MG63 (cell line): ENCODE measurements around the gene ADAMTS18. TPM values are rescaled to one million over a fixed set of nuclear protein-coding genes. Genes with fewer than 3 reads are reported as not detected.

Experiments
- DNase-seq: peaks from one replicate; pipeline ENCODE4 v3.0.0-alpha.2; 2020
- H3K27me3 ChIP-seq: fragments of 250-450 bp; sonication (Bioruptor Pico); 2 replicates; pipeline ENCODE4 v1.5.1; 2020; ENCODE audit warnings: mild to moderate bottlenecking, moderate library complexity
- H3K36me3 ChIP-seq: fragments of 250-450 bp; sonication (Bioruptor Pico); 2 replicates; pipeline ENCODE4 v1.5.1; 2020; ENCODE audit warnings: mild to moderate bottlenecking, moderate library complexity
- H3K4me3 ChIP-seq: fragments of 250-450 bp; sonication (Bioruptor Pico); 2 replicates; pipeline ENCODE4 v1.5.1; 2020; ENCODE audit warnings: mild to moderate bottlenecking, moderate library complexity
- H3K9me3 ChIP-seq: fragments of 250-450 bp; sonication (Bioruptor Pico); 2 replicates; pipeline ENCODE4 v1.5.1; 2020; ENCODE audit warnings: mild to moderate bottlenecking, moderate library complexity
- total RNA-seq: library from RNA; depleted of rRNA; stranded (reverse); fragments of >200 nt; shearing (Covaris generic); gene quantifications from 2 replicates; pipeline ENCODE4 v1.2.3, GENCODE V29; 2014; ENCODE audit warnings: low replicate concordance; rRNA removed

The ADAMTS18 gene
- total RNA-seq, 1 experiment from 2014 or later, result not detected

GRCh38 chr16:77233799-77234519 lies 200.9 kb downstream of the ADAMTS18 start:
- DNase-seq, result no peak
- Histone ChIP-seq H3K4me3 (no peak overlapping the region), H3K27me3 (no peaks in the 10 kb centered on the region), H3K9me3 (no peaks in the 10 kb centered on the region), H3K36me3 (no peaks in the 10 kb centered on the region)

Other genes starting within 250 kb of the ADAMTS18 start
- gene MON1B, start 243.8 kb downstream of the ADAMTS18 start, total RNA-seq, result 1.8 and 3.3 TPM in 2 replicates
- gene SYCE1L, start 235.6 kb downstream of the ADAMTS18 start, total RNA-seq, result not detected in 2 replicates